Kidney epithelial cell (primary cell): Measurements from ENCODE around the gene ADK. TPM values are rescaled to one million over a fixed set of nuclear protein-coding genes. Genes with fewer than 3 reads are reported as not detected.

Experiments used
- DNase-seq: peaks from one replicate; pipeline ENCODE4 v3.0.0-alpha.2; 2010; ENCODE audit warnings: low read depth
- H3K27me3 ChIP-seq: 2 replicates; pipeline ENCODE4 v1.6.0; 2011; ENCODE audit warnings: low read length; ENCODE audit not compliant: control insufficient read depth, insufficient read depth
- H3K36me3 ChIP-seq: 2 replicates; pipeline ENCODE4 v1.5.1; 2011; ENCODE audit warnings: low read length; ENCODE audit not compliant: control insufficient read depth, insufficient read depth
- H3K4me3 ChIP-seq: 2 replicates; pipeline ENCODE4 v1.5.1; 2011; ENCODE audit warnings: low read depth, mild to moderate bottlenecking, control low read depth, low read length
- CTCF ChIP-seq: IDR thresholded peaks from 2 replicates; pipeline ENCODE4 v1.5.1; 2011; ENCODE audit warnings: mild to moderate bottlenecking, moderate library complexity, low read length, control low read depth, inconsistent platforms; ENCODE audit not compliant: insufficient read depth, poor library complexity, severe bottlenecking
- total RNA-seq: library from RNA; depleted of rRNA; stranded (reverse); fragments of >200 nt; gene quantifications from 2 replicates; pipeline ENCODE4 v1.2.3, GENCODE V29; 2015

Gene ADK
- total RNA-seq, 1 donor from 2014 or later, result 43.6 TPM

DNA sequence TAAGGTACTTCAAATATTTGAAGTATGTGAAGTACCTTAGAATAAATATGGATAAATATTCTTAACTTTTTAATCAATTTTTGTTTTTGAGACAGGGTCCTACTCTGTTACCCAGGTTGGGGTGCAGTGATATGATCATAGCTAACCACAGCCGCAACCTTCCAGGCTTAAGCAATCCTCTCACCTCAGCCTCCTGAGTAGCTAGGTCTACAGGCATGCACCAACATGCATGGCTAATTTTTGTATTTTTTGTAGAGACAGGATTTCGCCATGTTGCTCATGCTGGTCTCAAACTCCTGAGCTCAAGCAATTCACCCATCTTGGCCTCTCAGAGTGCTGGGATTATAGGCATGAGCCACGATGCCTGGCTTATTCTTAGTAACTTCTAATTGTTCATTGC lies 555.9 kb downstream of the ADK start:
- H3K36me3 ChIP-seq, result no peaks in the 10 kb centered on the region
- no peak overlapping the region for H3K4me3 ChIP-seq
- no peaks in the 10 kb centered on the region for H3K27me3 ChIP-seq
- no peak for TF ChIP-seq CTCF
- DNase-seq, result no peak

DNA sequence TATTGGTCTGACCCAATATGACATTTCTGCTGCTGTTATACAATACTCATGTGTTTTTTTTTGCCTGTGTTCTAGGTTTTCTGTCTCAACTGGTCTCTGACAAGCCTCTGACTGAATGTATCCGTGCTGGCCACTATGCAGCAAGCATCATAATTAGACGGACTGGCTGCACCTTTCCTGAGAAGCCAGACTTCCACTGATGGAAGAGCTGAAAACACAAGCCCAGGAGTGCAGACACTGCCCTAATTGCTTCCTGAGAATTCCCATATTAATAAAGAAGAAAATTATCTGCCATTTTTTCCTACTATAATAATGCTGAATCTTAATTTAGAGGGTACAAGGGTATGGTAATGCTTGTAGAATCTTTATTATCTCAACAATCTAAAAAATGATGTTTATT lies 557.2 kb downstream of the ADK start:
- no peaks in the 10 kb centered on the region for H3K27me3 ChIP-seq
- H3K36me3 ChIP-seq, result no peaks in the 10 kb centered on the region
- H3K4me3 ChIP-seq, result no peak overlapping the region
- DNase-seq, result no peak
- TF ChIP-seq CTCF, result no peak

DNA sequence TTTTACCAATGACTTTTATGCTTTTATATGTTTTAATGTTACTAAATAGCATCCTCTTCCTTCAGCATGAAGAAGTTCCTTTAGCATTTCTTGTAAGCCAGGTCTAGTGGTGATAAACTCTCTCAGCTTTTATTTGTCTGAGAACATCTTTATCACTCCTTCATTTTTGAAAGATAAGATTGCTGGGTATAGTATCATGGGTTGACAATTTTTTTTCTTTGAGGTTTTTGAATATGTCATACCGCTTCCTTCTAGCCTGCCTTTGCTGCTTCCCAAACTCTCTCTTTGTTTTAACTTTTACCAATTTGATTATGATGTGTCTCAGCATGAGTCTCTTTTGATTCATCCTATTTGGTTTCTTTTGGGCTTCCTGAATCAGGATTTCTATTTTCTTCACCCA lies 567.2 kb downstream of the ADK start:
- H3K4me3 ChIP-seq, result no peak overlapping the region
- no peak for TF ChIP-seq CTCF
- DNase-seq, result no peak
- H3K36me3 ChIP-seq, result no peaks in the 10 kb centered on the region
- H3K27me3 ChIP-seq, result no peaks in the 10 kb centered on the region

DNA sequence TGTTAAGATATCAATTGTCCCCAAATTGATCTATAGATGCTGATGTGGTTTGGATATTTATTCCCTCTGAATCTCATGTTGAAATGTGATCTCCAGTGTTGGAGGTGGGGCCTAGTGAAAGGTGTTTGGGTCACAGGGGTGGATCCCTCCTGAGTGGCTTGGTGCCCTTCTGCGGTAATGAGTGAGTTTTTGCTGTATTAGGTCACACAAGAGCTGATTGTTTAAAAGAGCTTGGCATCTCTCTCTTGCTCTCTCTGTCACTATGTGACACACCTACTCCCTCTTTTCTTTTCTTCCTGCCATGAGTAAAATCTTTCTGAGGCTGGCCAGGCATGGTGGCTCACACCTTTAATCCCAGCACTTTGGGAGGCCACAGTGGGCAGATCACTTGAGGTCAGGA lies 577.2 kb downstream of the ADK start:
- DNase-seq, result no peak
- H3K4me3 ChIP-seq, result no peak overlapping the region
- H3K36me3 ChIP-seq, result no peaks in the 10 kb centered on the region
- TF ChIP-seq CTCF, result no peak
- H3K27me3 ChIP-seq, result no peaks in the 10 kb centered on the region

GRCh38 chr10:74730246-74730645 lies 579.2 kb downstream of the ADK start:
- Histone ChIP-seq H3K36me3 (no peaks in the 10 kb centered on the region), H3K4me3 (no peak overlapping the region), H3K27me3 (no peaks in the 10 kb centered on the region)
- TF ChIP-seq CTCF, result no peak
- no peak for DNase-seq

DNA sequence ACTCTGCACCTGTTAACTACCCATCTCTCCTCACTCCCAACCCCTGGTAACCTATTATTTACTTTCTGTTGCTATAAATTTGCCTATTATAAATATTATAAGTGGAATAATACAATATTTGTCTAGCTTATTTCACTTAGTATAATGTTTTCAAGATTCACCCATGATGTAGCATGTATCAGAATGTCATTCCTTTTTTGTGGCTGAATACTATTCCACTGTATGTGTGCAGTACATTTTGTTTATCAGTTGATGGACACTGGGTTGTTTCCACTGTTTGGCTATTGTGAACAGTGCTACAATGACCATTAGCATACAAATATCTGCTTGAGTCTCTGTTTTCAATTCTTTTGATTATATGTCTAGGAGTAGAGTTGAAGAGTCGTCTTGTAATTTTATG lies 582.6 kb downstream of the ADK start:
- no peak for TF ChIP-seq CTCF
- no peaks in the 10 kb centered on the region for H3K36me3 ChIP-seq
- H3K4me3 ChIP-seq, result no peak overlapping the region
- DNase-seq, result no peak
- H3K27me3 ChIP-seq, result no peaks in the 10 kb centered on the region
